Gastroesophageal sphincter (tissue), 4 donors: Measurements from ENCODE around the gene LSM4. TPM values are rescaled to one million over a fixed set of nuclear protein-coding genes. Genes with fewer than 3 reads are reported as not detected.
"Not testable (repeated sequence)": the region's sequence is repeated elsewhere in the genome, so short reads cannot be mapped to it uniquely, and the experiment has no call there.

ENCODE experiments used
- ATAC-seq: fragments of 150-250 bp; one replicate; pipeline ENCODE4 v1.9.1; 2016; ENCODE audit warnings: mild to moderate bottlenecking, moderate library complexity
- H3K27ac ChIP-seq, 4 donors: fragments of 200-600 bp; sonication (generic) in 3 of 4; 1 replicate in 3 of 4; 2 replicates in 1 of 4; pipeline ENCODE4 v1.5.1; 2016 to 2019
- H3K27me3 ChIP-seq: fragments of 200-600 bp; sonication (generic); one replicate; pipeline ENCODE4 v1.5.1; 2019
- H3K36me3 ChIP-seq, 2 donors: fragments of 200-600 bp; sonication (generic); one replicate each; pipeline ENCODE4 v1.5.1; 2019; ENCODE audit warnings: control low read depth in 1 of 2
- H3K4me1 ChIP-seq, 3 donors: fragments of 200-600 bp; sonication (generic); 1 replicate in 2 of 3; 2 replicates in 1 of 3; pipeline ENCODE4 v1.5.1; 2016 to 2019; ENCODE audit warnings: control low read depth in 2 of 3
- H3K4me3 ChIP-seq, 2 donors: fragments of 200-600 bp; sonication (generic); one replicate each; pipeline ENCODE4 v1.5.1; 2019; ENCODE audit warnings: mild to moderate bottlenecking in 1 of 2, moderate library complexity in 1 of 2
- H3K9me3 ChIP-seq, 3 donors: fragments of 200-600 bp; sonication (generic); one replicate each; pipeline ENCODE4 v1.5.1; 2017 to 2019; ENCODE audit warnings: control low read depth in 2 of 3
- EP300 ChIP-seq: sonication (generic); formaldehyde crosslinking; IDR thresholded peaks from one replicate; pipeline ENCODE4 v1.6.1; 2017; ENCODE audit warnings: antibody characterized with exemption, mild to moderate bottlenecking
- POLR2A ChIP-seq, 2 donors: fragments of 450-650 bp; IDR thresholded peaks; one replicate each; pipeline ENCODE4 v1.6.1; 2017; ENCODE audit warnings: antibody characterized with exemption in 2 of 2, mild to moderate bottlenecking in 2 of 2, moderate library complexity in 1 of 2
- POLR2AphosphoS5 ChIP-seq: sonication (generic); formaldehyde crosslinking; IDR thresholded peaks from one replicate; pipeline ENCODE4 v1.6.1; 2017; ENCODE audit warnings: antibody characterized with exemption
- WGBS, 2 donors: methylation state at CpG; one replicate each; pipeline ENCODE4 v1.1.5; 2018; ENCODE audit warnings: low coverage in 1 of 2; 5-methylcytosine and 5-hydroxymethylcytosine counted together
- total RNA-seq, 4 donors: library from RNA; depleted of rRNA; stranded (reverse); fragments of >200 nt; gene quantifications; one replicate each; pipeline ENCODE4 v1.1.0, GENCODE V29; 2016
- TF ChIP-seq, protein P1 (sequence below), 4 experiments: fragments of 200-600 bp in 2 of 4; fragments of 450-650 bp in 2 of 4; sonication (generic) in 1 of 4; IDR thresholded peaks; one replicate each; pipeline ENCODE4 v1.5.1; 2017 to 2019; ENCODE audit warnings: antibody characterized with exemption in 4 of 4, mild to moderate bottlenecking in 2 of 4, moderate library complexity in 2 of 4

LSM4 gene
- total RNA-seq, 4 donors from 2014 or later: 81.2 to 116 (median 94.5) TPM

DNA sequence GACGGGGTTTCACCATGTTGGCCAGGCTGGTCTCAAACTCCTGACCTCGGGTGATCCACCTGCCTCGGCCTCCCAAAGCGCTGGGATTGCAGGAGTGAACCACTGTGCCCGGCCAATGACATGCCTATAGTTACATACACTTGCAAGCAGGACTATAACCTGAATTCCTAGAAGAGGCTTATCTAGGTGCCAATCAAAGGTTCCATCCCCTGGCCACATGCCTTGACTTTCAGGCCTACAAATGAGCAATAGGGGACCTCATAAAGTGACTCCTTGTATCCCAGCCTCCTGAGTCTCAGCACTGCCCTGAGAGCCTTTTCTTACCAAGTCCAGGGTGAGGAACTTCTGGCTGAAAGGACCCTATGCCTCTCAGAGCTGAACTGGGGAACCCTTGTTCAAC is 3.9 kb upstream of the LSM4 start:
- WGBS, 2 donors: 76 to 91% methylated on average over 2 to 4 of the region's 5 CpGs
- peaks cover 0 to 42% (median 13%) of the 10 kb centered on the region in 3 donors for H3K4me1 ChIP-seq
- no peak for ATAC-seq
- H3K27ac ChIP-seq: no peak overlapping the region
- H3K9me3 ChIP-seq: no peaks in the 10 kb centered on the region
- H3K4me3 ChIP-seq: no peak overlapping the region
- TF ChIP-seq POLR2AphosphoS5: no peak
- H3K27me3 ChIP-seq: no peaks in the 10 kb centered on the region
- H3K36me3 ChIP-seq: no peaks in the 10 kb centered on the region

DNA sequence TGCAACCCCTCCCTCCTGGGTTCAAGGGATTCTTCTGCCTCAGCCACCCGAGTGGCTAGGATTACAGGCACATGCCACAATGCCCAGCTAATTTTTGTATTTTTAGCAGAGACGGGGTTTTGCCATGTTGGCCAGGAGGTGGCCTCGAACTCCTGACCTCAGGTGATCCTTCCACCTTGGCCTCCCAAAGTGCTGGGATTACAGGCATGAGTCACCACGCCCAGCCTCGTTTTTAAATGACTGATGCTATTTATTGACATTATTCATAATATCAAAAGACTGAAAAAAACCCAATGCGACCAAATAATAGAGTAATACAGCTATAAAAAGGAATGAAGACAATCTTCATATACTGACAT is 1.5 kb upstream of the LSM4 start:
- 30 to 34% methylated on average over 5 of the region's 6 CpGs for WGBS, 2 donors

DNA sequence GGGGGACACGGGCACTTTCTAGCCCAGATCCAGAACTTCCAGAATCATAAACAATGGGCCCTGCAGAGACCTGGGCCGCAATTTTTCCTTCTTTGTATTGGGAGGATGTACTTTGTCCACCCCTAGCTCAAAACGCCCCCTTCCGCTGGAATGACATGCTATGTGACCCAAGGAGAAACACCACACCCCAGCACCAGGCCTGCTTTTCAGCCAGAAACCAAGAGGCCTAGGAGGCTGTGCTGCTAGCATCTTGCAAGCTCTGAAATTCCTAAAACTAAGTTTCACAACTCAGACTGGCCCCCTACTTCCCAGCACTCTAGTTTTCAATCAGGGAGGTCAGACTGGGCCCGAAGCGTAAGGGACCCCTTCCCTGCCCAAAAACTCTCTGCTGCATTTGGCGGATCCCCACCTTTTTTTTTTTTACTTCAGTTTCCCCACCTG is 538 bp downstream of the LSM4 start:
- H3K9me3 ChIP-seq: no peaks in the 10 kb centered on the region
- TF ChIP-seq, protein P1, sequence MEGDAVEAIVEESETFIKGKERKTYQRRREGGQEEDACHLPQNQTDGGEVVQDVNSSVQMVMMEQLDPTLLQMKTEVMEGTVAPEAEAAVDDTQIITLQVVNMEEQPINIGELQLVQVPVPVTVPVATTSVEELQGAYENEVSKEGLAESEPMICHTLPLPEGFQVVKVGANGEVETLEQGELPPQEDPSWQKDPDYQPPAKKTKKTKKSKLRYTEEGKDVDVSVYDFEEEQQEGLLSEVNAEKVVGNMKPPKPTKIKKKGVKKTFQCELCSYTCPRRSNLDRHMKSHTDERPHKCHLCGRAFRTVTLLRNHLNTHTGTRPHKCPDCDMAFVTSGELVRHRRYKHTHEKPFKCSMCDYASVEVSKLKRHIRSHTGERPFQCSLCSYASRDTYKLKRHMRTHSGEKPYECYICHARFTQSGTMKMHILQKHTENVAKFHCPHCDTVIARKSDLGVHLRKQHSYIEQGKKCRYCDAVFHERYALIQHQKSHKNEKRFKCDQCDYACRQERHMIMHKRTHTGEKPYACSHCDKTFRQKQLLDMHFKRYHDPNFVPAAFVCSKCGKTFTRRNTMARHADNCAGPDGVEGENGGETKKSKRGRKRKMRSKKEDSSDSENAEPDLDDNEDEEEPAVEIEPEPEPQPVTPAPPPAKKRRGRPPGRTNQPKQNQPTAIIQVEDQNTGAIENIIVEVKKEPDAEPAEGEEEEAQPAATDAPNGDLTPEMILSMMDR (IDR thresholded peaks at IDR 0.05): no peak
- no peak for TF ChIP-seq EP300
- no peak for TF ChIP-seq POLR2AphosphoS5
- no peak for TF ChIP-seq POLR2A (IDR thresholded peaks at IDR 0.05)
- H3K4me3 ChIP-seq: peak overlapping the region; percentile 53 to 84
- H3K4me1 ChIP-seq: peaks cover 0 to 66% (median 18%) of the 10 kb centered on the region in 3 donors
- no peaks in the 10 kb centered on the region for H3K36me3 ChIP-seq
- WGBS, 2 donors: 0 to 3% methylated on average over 6 of the region's 7 CpGs
- H3K27ac ChIP-seq: peak overlapping the region; percentile 56 to 91 (median 88)
- no peaks in the 10 kb centered on the region for H3K27me3 ChIP-seq
- ATAC-seq: no peak

More for the DNA sequence above, 1.5 kb upstream of the LSM4 start:
- ATAC-seq, H3K4me3 ChIP-seq, H3K36me3 ChIP-seq, H3K27me3 ChIP-seq, H3K9me3 ChIP-seq: not testable (repeated sequence)
- H3K4me1 ChIP-seq: peaks cover 0 to 62% (median 18%) of the 10 kb centered on the region in 3 donors
- peak overlapping the region in 3 of 4 donors; percentile 85 to 91 (median 91) for H3K27ac ChIP-seq

DNA sequence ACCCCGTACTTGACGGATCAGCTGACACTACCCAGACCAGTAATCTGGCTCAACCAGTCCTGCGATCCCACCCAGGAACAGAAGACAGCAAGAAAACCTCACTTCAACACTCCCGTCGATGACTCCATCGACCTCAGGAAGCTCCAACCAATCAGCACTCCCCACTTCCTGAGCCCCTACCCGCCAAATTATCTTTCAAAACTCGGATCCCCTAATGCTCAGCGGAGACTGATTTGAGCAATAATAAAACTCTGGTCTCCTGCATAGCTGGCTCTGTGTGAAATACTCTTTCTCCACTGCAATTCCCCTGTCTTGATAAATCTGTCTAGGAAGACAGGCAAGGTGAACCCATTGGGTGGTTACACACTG is 1.2 kb downstream of the LSM4 start:
- H3K27ac ChIP-seq: peak overlapping the region in 3 of 4 donors; percentile 85 to 91 (median 91)

DNA sequence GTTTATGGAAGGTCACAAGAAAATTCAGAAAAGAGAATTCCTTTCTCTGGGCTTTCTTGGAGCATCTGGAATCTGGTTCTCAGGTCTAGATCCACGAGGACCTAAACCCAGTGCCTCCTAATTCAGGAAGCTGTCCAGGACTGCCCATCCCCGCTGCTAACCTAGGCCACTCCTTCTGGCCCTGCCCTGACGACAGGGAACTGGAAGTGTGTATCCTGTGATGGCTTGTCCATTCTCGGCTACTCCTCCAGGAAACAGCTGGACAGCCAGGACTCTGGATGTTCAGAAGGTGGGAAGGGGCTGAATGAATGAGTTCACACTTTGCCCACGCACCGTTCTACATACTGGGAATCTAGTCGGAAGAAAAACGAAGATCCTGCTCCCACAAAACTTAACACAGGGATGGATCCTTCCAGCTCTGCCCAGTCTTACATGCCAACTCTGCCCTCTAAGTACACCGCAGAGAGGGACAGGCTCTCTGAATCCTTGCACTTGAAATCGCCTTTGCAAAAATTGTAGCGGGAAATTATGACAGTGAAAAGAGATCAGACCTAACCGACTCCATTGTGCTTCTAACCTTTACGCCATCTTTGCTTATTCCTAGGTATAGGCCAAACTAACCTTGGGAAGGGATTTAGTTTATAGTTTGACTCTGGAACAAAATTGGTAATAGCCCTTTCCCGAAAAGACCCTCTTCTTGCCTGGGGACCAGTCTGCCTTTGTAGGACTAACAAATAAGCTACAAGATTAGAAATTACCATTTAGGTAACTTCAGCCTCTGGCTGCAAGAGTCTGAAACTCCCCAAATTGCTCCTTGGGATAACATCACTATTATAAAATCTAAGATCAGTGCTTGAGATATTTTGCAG is 1.8 kb downstream of the LSM4 start:
- H3K4me3 ChIP-seq: no peak overlapping the region
- WGBS, 2 donors: 69 to 75% methylated on average over 9 to 11 of the region's 14 CpGs
- ATAC-seq: no peak
- H3K27ac ChIP-seq: peak overlapping the region in 3 of 4 donors; percentile 32 to 91 (median 91)
- peaks cover 0 to 69% (median 18%) of the 10 kb centered on the region in 3 donors for H3K4me1 ChIP-seq
- TF ChIP-seq, protein P1 (IDR thresholded peaks at IDR 0.05): no peak
- TF ChIP-seq POLR2A (IDR thresholded peaks at IDR 0.05): no peak
- TF ChIP-seq EP300: no peak
- TF ChIP-seq POLR2AphosphoS5: no peak
- no peaks in the 10 kb centered on the region for H3K27me3 ChIP-seq
- no peaks in the 10 kb centered on the region for H3K9me3 ChIP-seq
- no peaks in the 10 kb centered on the region for H3K36me3 ChIP-seq

More for the DNA sequence above, 1.2 kb downstream of the LSM4 start:
- Histone ChIP-seq H3K36me3 (no peaks in the 10 kb centered on the region), H3K4me1 (peaks cover 0 to 69% (median 18%) of the 10 kb centered on the region in 3 donors), H3K9me3 (no peaks in the 10 kb centered on the region), H3K27me3 (no peaks in the 10 kb centered on the region), H3K4me3 (no peak overlapping the region)
- TF ChIP-seq POLR2AphosphoS5: no peak
- TF ChIP-seq POLR2A (IDR thresholded peaks at IDR 0.05): no peak
- TF ChIP-seq, protein P1 (IDR thresholded peaks at IDR 0.05): no peak
- TF ChIP-seq EP300: no peak
- 11 to 22% methylated on average over 7 to 8 of the region's 9 CpGs for WGBS, 2 donors
- ATAC-seq: no peak
